Measurements from ENCODE around the gene OXTR.

The OXTR gene

GRCh38 chr3:8734908-8735307 lies 34.5 kb downstream of the OXTR start:
- DNase-seq (ENCODE audit: extremely low spot score), result no peak
- TF ChIP-seq CTCF (IDR thresholded peaks at IDR 0.05; ENCODE audit: control extremely low read depth, extremely low read depth, low read depth, missing control alignments), result no peak
- ChIA-PET CTCF (no interaction called here), POLR2A (no interaction called here)

- TF ChIP-seq CTCF (IDR thresholded peaks at IDR 0.05; ENCODE audit: control extremely low read depth, extremely low read depth, low read depth, missing control alignments), result no peak
- ChIA-PET CTCF (no interaction called here), POLR2A (no interaction called here)
- DNase-seq (ENCODE audit: extremely low spot score), result no peak
Observed at GRCh38 chr3:8734137-8734878, 35.1 kb downstream of the OXTR start.

GRCh38 chr3:8733332-8734094 lies 35.9 kb downstream of the OXTR start, which contains the start of gene CAV3:
TSS of gene CAV3 (plus strand) at chr3:8733802. CDS start at chr3:8733877, 75 bp downstream.
- TF ChIP-seq CTCF (IDR thresholded peaks at IDR 0.05; ENCODE audit: control extremely low read depth, extremely low read depth, low read depth, missing control alignments), result no peak
- POLR2A ChIA-PET, result no interaction called here
- no peak for DNase-seq (ENCODE audit: extremely low spot score)
- CTCF ChIA-PET, result interaction anchor here (1.3 kb wide), 1 partner anchor 20 kb away, joined by 4 read pairs; no protein-coding TSS in a partner anchor

GRCh38 chr3:8732413-8732812 lies 37.0 kb downstream of the OXTR start:
- ChIA-PET POLR2A (no interaction called here), CTCF (interaction anchor here (1.3 to 1.8 kb wide), 4 partner anchors 9 to 70 kb away, joined by 3 to 6 read pairs (median 4); partner anchors contain the start of gene OXTR)
- no peak for DNase-seq (ENCODE audit: extremely low spot score)
- TF ChIP-seq CTCF (IDR thresholded peaks at IDR 0.05; ENCODE audit: control extremely low read depth, extremely low read depth, low read depth, missing control alignments), result no peak

- no peak for DNase-seq (ENCODE audit: extremely low spot score)
- TF ChIP-seq CTCF (IDR thresholded peaks at IDR 0.05; ENCODE audit: control extremely low read depth, extremely low read depth, low read depth, missing control alignments), result no peak
- POLR2A ChIA-PET, result no interaction called here
- CTCF ChIA-PET, result interaction anchor here (1.1 to 1.8 kb wide), 5 partner anchors 11 to 68 kb away, joined by 3 to 4 read pairs (median 3); no protein-coding TSS in a partner anchor
Observed at GRCh38 chr3:8730656-8731055, 38.8 kb downstream of the OXTR start.

- TF ChIP-seq CTCF (IDR thresholded peaks at IDR 0.05; ENCODE audit: control extremely low read depth, extremely low read depth, low read depth, missing control alignments), result no peak
- POLR2A ChIA-PET, result no interaction called here
- CTCF ChIA-PET, result interaction anchor here (1.1 to 1.3 kb wide), 3 partner anchors 15 to 65 kb away, joined by 3 to 4 read pairs (median 3); no protein-coding TSS in a partner anchor
- no peak for DNase-seq (ENCODE audit: extremely low spot score)
Observed at GRCh38 chr3:8729479-8729878, 39.9 kb downstream of the OXTR start.
